MM.1S (cell line): Measurements from ENCODE around the gene PLXNA4.

ENCODE experiments used
- DNase-seq: peaks from one replicate; pipeline ENCODE4 v3.0.0-alpha.2; 2015
- H2AFZ ChIP-seq: fragments of 300-600 bp; sonication (generic); 2 replicates; pipeline ENCODE4 v1.6.0; 2016; ENCODE audit warnings: antibody characterized with exemption, low read length
- H3F3A ChIP-seq: fragments of 300-600 bp; sonication (generic); 2 replicates; pipeline ENCODE4 v1.6.1; 2016; ENCODE audit warnings: mild to moderate bottlenecking, antibody characterized with exemption, low read length, moderate library complexity, mixed read lengths; ENCODE audit not compliant: insufficient read depth
- H3K27ac ChIP-seq: fragments of 300-600 bp; sonication (generic); 2 replicates; pipeline ENCODE4 v1.5.1; 2016; ENCODE audit warnings: mild to moderate bottlenecking, low read length
- H3K27me3 ChIP-seq: fragments of 300-600 bp; sonication (generic); replicated peaks from 2 replicates; pipeline ENCODE4 v1.6.0; 2016; ENCODE audit warnings: low read length; ENCODE audit not compliant: insufficient read depth
- H3K36me3 ChIP-seq: fragments of 300-600 bp; sonication (generic); replicated peaks from 2 replicates; pipeline ENCODE4 v1.6.1; 2016; ENCODE audit warnings: mild to moderate bottlenecking, low read length, mixed read lengths; ENCODE audit not compliant: insufficient read depth
- H3K4me1 ChIP-seq: fragments of 300-600 bp; sonication (generic); 2 replicates; pipeline ENCODE4 v1.6.1; 2016; ENCODE audit warnings: low read length, mixed read lengths
- H3K4me2 ChIP-seq: fragments of 300-600 bp; sonication (generic); 2 replicates; pipeline ENCODE4 v1.6.0; 2016; ENCODE audit warnings: low read depth, low read length
- H3K4me3 ChIP-seq: fragments of 300-600 bp; sonication (generic); 2 replicates; pipeline ENCODE4 v1.5.1; 2016; ENCODE audit warnings: low read length, mixed read lengths
- H3K79me2 ChIP-seq: fragments of 300-600 bp; sonication (generic); 2 replicates; pipeline ENCODE4 v1.6.1; 2016; ENCODE audit warnings: mixed run types, low read length, mixed read lengths
- H3K9ac ChIP-seq: fragments of 300-600 bp; sonication (generic); 2 replicates; pipeline ENCODE4 v1.6.1; 2016; ENCODE audit warnings: low read length, mixed read lengths
- H3K9me2 ChIP-seq: fragments of 300-600 bp; sonication (generic); replicated peaks from 2 replicates; pipeline ENCODE4 v1.6.1; 2016; ENCODE audit warnings: mild to moderate bottlenecking, low read length, mixed read lengths; ENCODE audit not compliant: insufficient read depth
- H3K9me3 ChIP-seq: fragments of 300-600 bp; sonication (generic); replicated peaks from 2 replicates; pipeline ENCODE4 v1.6.1; 2016; ENCODE audit warnings: mild to moderate bottlenecking, low read length, mixed read lengths; ENCODE audit not compliant: insufficient read depth
- H4K20me1 ChIP-seq: fragments of 300-600 bp; sonication (generic); 2 replicates; pipeline ENCODE4 v1.6.1; 2016; ENCODE audit warnings: mild to moderate bottlenecking, low read length, moderate library complexity, mixed read lengths; ENCODE audit not compliant: insufficient read depth
- CTCF ChIP-seq: fragments of 300-600 bp; sonication (generic); IDR thresholded peaks from 2 replicates; pipeline ENCODE4 v1.5.1; 2016; ENCODE audit warnings: antibody characterized with exemption, low read length, mixed read lengths
- EZH2 ChIP-seq: fragments of 300-600 bp; sonication (generic); optimal IDR thresholded peaks from 2 replicates; pipeline ENCODE3; 2017; ENCODE audit warnings: low read depth, mild to moderate bottlenecking, antibody characterized with exemption, low read length, mixed read lengths
- EZH2phosphoT487 ChIP-seq: fragments of 300-600 bp; sonication (generic); IDR thresholded peaks from 2 replicates; pipeline ENCODE4 v1.6.1; 2018; ENCODE audit warnings: antibody characterized with exemption, low read length

PLXNA4 gene

GRCh38 chr7:132619967-132620366 lies 43.7 kb upstream of the PLXNA4 start:
- Histone ChIP-seq H3K4me3 (no peak overlapping the region), H3K79me2 (no peaks in the 10 kb centered on the region), H3K27ac (no peak overlapping the region), H3K9me2 (no peaks in the 10 kb centered on the region), H3F3A (no peaks in the 10 kb centered on the region), H3K9ac (no peak overlapping the region), H3K4me1 (no peaks in the 10 kb centered on the region), H3K9me3 (no peaks in the 10 kb centered on the region), H4K20me1 (no peaks in the 10 kb centered on the region), H3K4me2 (no peak overlapping the region), H2AFZ (no peak overlapping the region), H3K36me3 (no peaks in the 10 kb centered on the region), H3K27me3 (no peaks in the 10 kb centered on the region)
- TF ChIP-seq EZH2phosphoT487 (no peak), CTCF (no peak), EZH2 (no peak)
- no peak for DNase-seq

- Histone ChIP-seq H3K27me3 (no peaks in the 10 kb centered on the region), H3K9ac (no peak overlapping the region), H3K4me1 (no peaks in the 10 kb centered on the region), H3K9me3 (no peaks in the 10 kb centered on the region), H3K9me2 (no peaks in the 10 kb centered on the region), H3K79me2 (no peaks in the 10 kb centered on the region), H3F3A (no peaks in the 10 kb centered on the region), H3K4me3 (no peak overlapping the region), H3K36me3 (no peaks in the 10 kb centered on the region), H3K27ac (no peak overlapping the region), H4K20me1 (no peaks in the 10 kb centered on the region), H3K4me2 (no peak overlapping the region), H2AFZ (no peak overlapping the region)
- no peak for DNase-seq
- TF ChIP-seq CTCF (no peak), EZH2 (no peak), EZH2phosphoT487 (no peak)
Observed at GRCh38 chr7:132618956-132619305, 42.7 kb upstream of the PLXNA4 start.

- H4K20me1 ChIP-seq = no peaks in the 10 kb centered on the region
- no peak for DNase-seq
- TF ChIP-seq EZH2 = no peak
- TF ChIP-seq EZH2phosphoT487 = no peak
- TF ChIP-seq CTCF = no peak
- H3K4me3 ChIP-seq = no peak overlapping the region
- no peaks in the 10 kb centered on the region for H3K27me3 ChIP-seq
- no peaks in the 10 kb centered on the region for H3K9me3 ChIP-seq
- H3F3A ChIP-seq = no peaks in the 10 kb centered on the region
- no peak overlapping the region for H3K27ac ChIP-seq
- no peaks in the 10 kb centered on the region for H3K79me2 ChIP-seq
- H3K4me1 ChIP-seq = no peaks in the 10 kb centered on the region
- H3K9ac ChIP-seq = no peak overlapping the region
- H3K4me2 ChIP-seq = no peak overlapping the region
- H3K36me3 ChIP-seq = no peaks in the 10 kb centered on the region
- H3K9me2 ChIP-seq = no peaks in the 10 kb centered on the region
- no peak overlapping the region for H2AFZ ChIP-seq
Observed at GRCh38 chr7:132618271-132618955, 42.1 kb upstream of the PLXNA4 start.
